DOHH2 (cell line): ENCODE results near the gene DES.

Source experiments
- CTCF ChIP-seq: fragments of 200-600 bp; sonication (generic); IDR thresholded peaks from one replicate; pipeline ENCODE4 v1.5.1; 2014; ENCODE audit warnings: antibody characterized with exemption, mild to moderate bottlenecking, low read depth, low read length; ENCODE audit not compliant: poor library complexity, severe bottlenecking
- EZH2phosphoT487 ChIP-seq: fragments of 200-600 bp; sonication (generic); IDR thresholded peaks from 2 replicates; pipeline ENCODE4 v1.6.1; 2017; ENCODE audit warnings: borderline replicate concordance, mild to moderate bottlenecking, antibody characterized with exemption, low read length, moderate library complexity, mixed read lengths

- TF ChIP-seq CTCF (no peak), EZH2phosphoT487 (no peak)
Observed at GRCh38 chr2:219472629-219473187, 54.5 kb downstream of the DES start.
